ENCODE results near the gene CDKL2. TPM values are rescaled to one million over a fixed set of nuclear protein-coding genes. Genes with fewer than 3 reads are reported as not detected.

CDKL2 gene
- total RNA-seq (2021; ENCODE audit: unreplicated experiment) (5.7 TPM), Bru-seq, nascent RNA (percentile 51 among the genes with signal in this experiment), BruChase-seq, experiment 1, labeled RNA remaining after a 2-hour chase (percentile 64 among the genes with signal in this experiment), BruChase-seq, experiment 2, labeled RNA remaining after a 6-hour chase (percentile 63 among the genes with signal in this experiment)
- polyA plus RNA-seq (2012; ENCODE audit: insufficient read length) = 4.2 TPM
- long read RNA-seq, partial matches to known transcripts = 0 of 6 reads
- long read RNA-seq, other reads (novel, unspliced or antisense) = 6 of 6 reads

GRCh38 chr4:75630174-75630936 lies at the start of gene CDKL2:
TSS of gene CDKL2 (minus strand) at chr4:75630528. CDS start at chr4:75625988, 4,540 bp downstream.
- no TSS peak for BruUV-seq (replicated peaks)
- Histone ChIP-seq H3K4me3 (ENCODE audit: low read depth in 2 of 2, low read length in 2 of 2) (peak within 1 kb of the TSS; percentile 73 to 90), H3K27ac (ENCODE audit: low read length) (peak within 1 kb of the TSS; percentile 70)

More at GRCh38 chr4:75630174-75630936, at the start of gene CDKL2:
- ChIA-PET POLR2A (interaction anchor here (0.6 kb wide), 1 partner anchor 26 kb away, joined by 5 read pairs; no protein-coding TSS in a partner anchor), CTCF (no interaction called here)
- Histone ChIP-seq H3K36me3 (ENCODE audit: control insufficient read depth, insufficient read depth, low read length) (no peaks in the 10 kb centered on the region), H3K27me3 (ENCODE audit: control insufficient read depth, insufficient read depth, low read length) (no peaks in the 10 kb centered on the region), H3K4me1 (ENCODE audit: control insufficient read depth, insufficient read depth, low read length) (peaks cover 4% of the 10 kb centered on the region; the same call in 1 of the 2 replicates), H3K9me3 (ENCODE audit: control insufficient read depth, insufficient read depth, low read depth, low read length) (no peaks in the 10 kb centered on the region)
- intact Hi-C loops (cut with micrococcal nuclease; ENCODE audit: unreplicated experiment) = no loop called here
- TF ChIP-seq REST (IDR thresholded peaks at IDR 0.05; ENCODE audit: insufficient read depth in 1 of 2, low read depth in 2 of 2, low read length in 1 of 2) = no peak
- TF ChIP-seq SIN3A (IDR thresholded peaks at IDR 0.05; ENCODE audit: borderline replicate concordance, insufficient read depth, low read depth, low read length) = peak; percentile 66; the same call in 1 of the 2 replicates
- TF ChIP-seq POLR2AphosphoS5 (IDR thresholded peaks at IDR 0.05; ENCODE audit: low read depth, low read length) = peak; percentile 47
- no peak for TF ChIP-seq TCF7L2 (IDR thresholded peaks at IDR 0.05; ENCODE audit: low read depth, low read length)
- TF ChIP-seq CTCF (IDR thresholded peaks at IDR 0.05) = no peak
- ATAC-seq = peak; percentile 99
- DNase-seq (ENCODE audit: low read depth, low spot score) = peak; percentile 57
- in situ Hi-C loops (cut with HindIII; ENCODE audit: low pct_unique_long_range_greater_than_20kb, low sequenced_read_pairs) = no loop called here
